HEK293 (cell line): ENCODE results near the gene PCSK6.

Experiments used
- CTCF ChIA-PET: fragments of 350-600 bp; formaldehyde crosslinking; extraction: SDS; loops from one replicate; lab custom pipeline; 2021; ENCODE audit warnings: antibody characterized with exemption; lab: Yijun Ruan, JAX
- POLR2A ChIA-PET: fragments of 300-600 bp; formaldehyde crosslinking; extraction: SDS; loops from one replicate; lab custom pipeline; 2020; ENCODE audit warnings: antibody characterized with exemption, inconsistent platforms; lab: Yijun Ruan, JAX
- H3K27ac ChIP-seq: fragments of 200-500 bp; sonication (Bioruptor generic); 2 replicates; pipeline ENCODE4 v1.5.1; 2014; ENCODE audit warnings: low read depth, low read length, control low read depth, inconsistent platforms; ENCODE audit errors: extremely low read depth
- H3K36me3 ChIP-seq, 2 experiments: fragments of 200-500 bp in 1 of 2; sonication (Bioruptor generic) in 1 of 2; 1 replicate in 1 of 2; 2 replicates in 1 of 2; pipeline ENCODE4 v1.5.1; 2014 to 2017; ENCODE audit warnings: inconsistent platforms in 2 of 2, low read length in 2 of 2; ENCODE audit not compliant: control insufficient read depth in 2 of 2, insufficient read depth in 1 of 2
- H3K4me1 ChIP-seq: fragments of 200-500 bp; sonication (Bioruptor generic); 2 replicates; pipeline ENCODE4 v1.5.1; 2014; ENCODE audit warnings: mild to moderate bottlenecking, low read length, inconsistent platforms; ENCODE audit not compliant: control insufficient read depth, insufficient read depth
- H3K4me3 ChIP-seq: 2 replicates; pipeline ENCODE4 v1.5.1; 2011; ENCODE audit warnings: low read depth, mild to moderate bottlenecking, control low read depth, low read length, moderate library complexity
- H3K9me3 ChIP-seq: fragments of 200-500 bp; sonication (Bioruptor generic); 2 replicates; pipeline ENCODE4 v1.5.1; 2014; ENCODE audit warnings: low read depth, low read length, inconsistent platforms; ENCODE audit not compliant: control insufficient read depth, insufficient read depth
- FEZF1 ChIP-seq: fragments of 450-650 bp; formaldehyde crosslinking; IDR thresholded peaks from 2 replicates; pipeline ENCODE4 v1.5.1; 2016; ENCODE audit warnings: missing biosample characterization, missing genetic modification characterization
- KLF8 ChIP-seq: fragments of 450-650 bp; formaldehyde crosslinking; IDR thresholded peaks from 2 replicates; pipeline ENCODE4 v1.5.1; 2016; ENCODE audit warnings: missing biosample characterization, missing genetic modification characterization
- SETDB1 ChIP-seq: IDR thresholded peaks from one replicate; pipeline ENCODE4 v1.6.1; 2017; ENCODE audit warnings: mild to moderate bottlenecking, low read length, moderate library complexity, mixed read lengths; ENCODE audit not compliant: insufficient read length
- SP3 ChIP-seq: fragments of 450-650 bp; formaldehyde crosslinking; IDR thresholded peaks from 2 replicates; pipeline ENCODE4 v1.5.1; 2016; ENCODE audit warnings: missing biosample characterization, missing genetic modification characterization
- TRIM28 ChIP-seq: IDR thresholded peaks from 2 replicates; pipeline ENCODE4 v1.6.1; 2011; ENCODE audit warnings: low read length, control low read depth, borderline replicate concordance
- ZBTB1 ChIP-seq: fragments of 450-650 bp; formaldehyde crosslinking; IDR thresholded peaks from 2 replicates; pipeline ENCODE4 v1.5.1; 2016; ENCODE audit warnings: missing biosample characterization, missing genetic modification characterization
- ZFP3 ChIP-seq: fragments of 450-650 bp; formaldehyde crosslinking; IDR thresholded peaks from 2 replicates; pipeline ENCODE4 v1.5.1; 2016; ENCODE audit warnings: low read depth, missing biosample characterization, missing genetic modification characterization
- ZFP37 ChIP-seq: fragments of 450-650 bp; formaldehyde crosslinking; IDR thresholded peaks from 2 replicates; pipeline ENCODE4 v1.5.1; 2016; ENCODE audit warnings: missing biosample characterization, missing genetic modification characterization
- ZNF2 ChIP-seq: fragments of 450-650 bp; formaldehyde crosslinking; IDR thresholded peaks from 2 replicates; pipeline ENCODE4 v1.5.1; 2016; ENCODE audit warnings: missing biosample characterization, missing genetic modification characterization
- ZNF221 ChIP-seq: fragments of 450-650 bp; formaldehyde crosslinking; IDR thresholded peaks from 2 replicates; pipeline ENCODE4 v1.5.1; 2017; ENCODE audit warnings: missing biosample characterization, missing genetic modification characterization, borderline replicate concordance
- ZNF335 ChIP-seq: fragments of 450-650 bp; formaldehyde crosslinking; conservative IDR thresholded peaks from 2 replicates; pipeline ENCODE4 v1.5.1; 2016; ENCODE audit warnings: missing biosample characterization, missing genetic modification characterization
- ZNF394 ChIP-seq: fragments of 450-650 bp; formaldehyde crosslinking; IDR thresholded peaks from 2 replicates; pipeline ENCODE4 v1.5.1; 2016; ENCODE audit warnings: missing biosample characterization, missing genetic modification characterization, mild to moderate bottlenecking, moderate library complexity, borderline replicate concordance
- ZNF544 ChIP-seq: fragments of 450-650 bp; formaldehyde crosslinking; IDR thresholded peaks from 2 replicates; pipeline ENCODE4 v1.5.0; 2017; ENCODE audit warnings: missing biosample characterization, missing genetic modification characterization
- ZNF585B ChIP-seq: fragments of 450-650 bp; formaldehyde crosslinking; IDR thresholded peaks from 2 replicates; pipeline ENCODE4 v1.5.1; 2016; ENCODE audit warnings: missing biosample characterization, missing genetic modification characterization
- ZNF623 ChIP-seq: fragments of 450-650 bp; formaldehyde crosslinking; IDR thresholded peaks from 2 replicates; pipeline ENCODE4 v1.5.1; 2016; ENCODE audit warnings: missing biosample characterization, missing genetic modification characterization
- ZNF660 ChIP-seq: fragments of 450-650 bp; IDR thresholded peaks from 2 replicates; pipeline ENCODE4 v1.5.1; 2018; ENCODE audit warnings: missing biosample characterization, mild to moderate bottlenecking, missing genetic modification characterization
- ZNF76 ChIP-seq: fragments of 450-650 bp; formaldehyde crosslinking; IDR thresholded peaks from 2 replicates; pipeline ENCODE4; 2016; ENCODE audit warnings: low read depth, missing biosample characterization, missing genetic modification characterization, borderline replicate concordance
- ZNF776 ChIP-seq: fragments of 450-650 bp; formaldehyde crosslinking; IDR thresholded peaks from 2 replicates; pipeline ENCODE4 v1.5.0; 2017; ENCODE audit warnings: missing biosample characterization, missing genetic modification characterization, borderline replicate concordance
- ZSCAN30 ChIP-seq: fragments of 450-650 bp; IDR thresholded peaks from 2 replicates; pipeline ENCODE4 v1.5.1; 2018; ENCODE audit warnings: missing biosample characterization, mild to moderate bottlenecking, missing genetic modification characterization, moderate library complexity
- TF ChIP-seq, protein P1 (sequence below): fragments of 450-650 bp; formaldehyde crosslinking; IDR thresholded peaks from 2 replicates; pipeline ENCODE4 v1.5.1; 2016; ENCODE audit warnings: missing biosample characterization, missing genetic modification characterization
- TF ChIP-seq, protein P2 (sequence below): fragments of 450-650 bp; formaldehyde crosslinking; IDR thresholded peaks from 2 replicates; pipeline ENCODE4 v1.5.1; 2016; ENCODE audit warnings: missing biosample characterization, missing genetic modification characterization
- TF ChIP-seq, protein P3 (sequence below): fragments of 450-650 bp; formaldehyde crosslinking; IDR thresholded peaks from 2 replicates; pipeline ENCODE4 v1.5.1; 2016; ENCODE audit warnings: missing biosample characterization, missing genetic modification characterization

Gene PCSK6

DNA sequence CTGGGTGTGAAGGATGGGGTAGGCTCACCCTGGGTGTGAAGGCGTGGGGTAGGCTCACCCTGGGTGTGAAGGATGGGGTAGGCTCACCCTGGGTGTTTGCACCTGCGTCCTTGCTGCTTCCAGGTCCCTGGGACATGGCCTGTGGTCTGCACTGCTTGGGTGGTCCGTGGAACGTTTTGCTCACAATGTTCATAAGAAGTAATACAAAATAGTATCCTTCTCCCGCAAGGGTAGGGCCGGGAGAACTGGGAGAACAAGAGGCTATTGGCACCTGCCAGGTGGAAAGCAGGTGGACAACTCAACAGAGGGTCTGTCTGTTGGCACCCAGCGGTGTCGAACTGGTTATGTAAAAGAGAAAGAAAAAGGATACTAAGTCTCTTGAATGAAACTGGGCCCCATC lies 17.0 kb upstream of the PCSK6 start:
- TF ChIP-seq, protein P1, sequence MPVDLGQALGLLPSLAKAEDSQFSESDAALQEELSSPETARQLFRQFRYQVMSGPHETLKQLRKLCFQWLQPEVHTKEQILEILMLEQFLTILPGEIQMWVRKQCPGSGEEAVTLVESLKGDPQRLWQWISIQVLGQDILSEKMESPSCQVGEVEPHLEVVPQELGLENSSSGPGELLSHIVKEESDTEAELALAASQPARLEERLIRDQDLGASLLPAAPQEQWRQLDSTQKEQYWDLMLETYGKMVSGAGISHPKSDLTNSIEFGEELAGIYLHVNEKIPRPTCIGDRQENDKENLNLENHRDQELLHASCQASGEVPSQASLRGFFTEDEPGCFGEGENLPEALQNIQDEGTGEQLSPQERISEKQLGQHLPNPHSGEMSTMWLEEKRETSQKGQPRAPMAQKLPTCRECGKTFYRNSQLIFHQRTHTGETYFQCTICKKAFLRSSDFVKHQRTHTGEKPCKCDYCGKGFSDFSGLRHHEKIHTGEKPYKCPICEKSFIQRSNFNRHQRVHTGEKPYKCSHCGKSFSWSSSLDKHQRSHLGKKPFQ, result 0 out of 2 replicates have a peak, but pooled peaks have one; percentile 24
- TF ChIP-seq ZNF585B, result no peak
- TF ChIP-seq, all 188 proteins: peak for 1
- no peak overlapping the region for H3K4me3 ChIP-seq
- CTCF ChIA-PET, result no interaction called here
- H3K9me3 ChIP-seq, result no peaks in the 10 kb centered on the region
- no peaks in the 10 kb centered on the region for H3K4me1 ChIP-seq
- POLR2A ChIA-PET, result no interaction called here
- no peaks in the 10 kb centered on the region for H3K36me3 ChIP-seq
- no peak overlapping the region for H3K27ac ChIP-seq

DNA sequence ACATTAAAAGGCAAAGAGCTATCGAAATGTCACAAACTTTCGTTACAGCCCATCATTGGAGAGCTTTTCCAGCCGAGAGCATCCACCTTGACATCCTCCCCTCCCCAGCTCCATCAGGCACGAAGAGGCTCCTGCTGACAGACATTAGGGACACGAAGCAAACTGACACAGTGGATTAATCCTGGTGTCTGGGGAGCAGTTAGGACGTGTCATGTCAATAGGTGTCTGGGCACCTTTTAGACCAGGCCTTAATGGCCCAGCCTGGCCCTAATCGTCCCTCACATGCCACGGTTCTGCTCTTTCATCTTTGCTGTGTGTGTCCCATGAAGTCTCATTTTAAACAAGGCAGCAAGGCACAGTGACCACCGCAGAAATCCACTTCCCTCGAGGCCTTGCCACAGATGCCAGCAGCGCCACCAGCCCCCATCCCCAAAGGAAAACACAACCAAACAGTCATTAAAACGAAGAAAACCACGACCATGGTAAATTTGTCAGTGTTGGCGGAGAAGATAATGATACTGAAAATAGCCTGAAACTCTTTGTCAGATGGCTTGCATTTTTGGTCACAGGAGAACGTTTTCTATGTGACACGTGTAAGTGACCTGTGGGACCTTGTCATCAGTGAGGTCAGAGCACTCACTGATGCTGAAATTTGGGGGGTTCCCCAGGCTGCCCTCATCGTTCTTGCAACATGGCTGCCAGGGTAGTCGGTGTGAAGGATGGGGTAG lies 16.3 kb upstream of the PCSK6 start:
- H3K4me1 ChIP-seq, result no peaks in the 10 kb centered on the region
- ChIA-PET POLR2A (no interaction called here), CTCF (interaction anchor here (0.7 to 6.1 kb wide), 2 partner anchors 8 to 10 kb away, joined by 3 to 67 read pairs; no protein-coding TSS in a partner anchor)
- H3K27ac ChIP-seq, result no peak overlapping the region
- TF ChIP-seq ZFP3 (tag by site-specific recombination), result no peak
- no peak for TF ChIP-seq ZNF2
- no peak for TF ChIP-seq ZNF76
- TF ChIP-seq ZNF623 (tag by site-specific recombination), result no peak
- TF ChIP-seq ZNF335, result no peak
- TF ChIP-seq, protein P2, sequence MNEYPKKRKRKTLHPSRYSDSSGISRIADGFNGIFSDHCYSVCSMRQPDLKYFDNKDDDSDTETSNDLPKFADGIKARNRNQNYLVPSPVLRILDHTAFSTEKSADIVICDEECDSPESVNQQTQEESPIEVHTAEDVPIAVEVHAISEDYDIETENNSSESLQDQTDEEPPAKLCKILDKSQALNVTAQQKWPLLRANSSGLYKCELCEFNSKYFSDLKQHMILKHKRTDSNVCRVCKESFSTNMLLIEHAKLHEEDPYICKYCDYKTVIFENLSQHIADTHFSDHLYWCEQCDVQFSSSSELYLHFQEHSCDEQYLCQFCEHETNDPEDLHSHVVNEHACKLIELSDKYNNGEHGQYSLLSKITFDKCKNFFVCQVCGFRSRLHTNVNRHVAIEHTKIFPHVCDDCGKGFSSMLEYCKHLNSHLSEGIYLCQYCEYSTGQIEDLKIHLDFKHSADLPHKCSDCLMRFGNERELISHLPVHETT, result no peak
- no peak for TF ChIP-seq ZSCAN30 (tag by site-specific recombination)
- no peak for TF ChIP-seq FEZF1 (tag by site-specific recombination)
- no peak for TF ChIP-seq SP3 (tag by site-specific recombination)
- no peak for TF ChIP-seq ZNF660 (tag by site-specific recombination)
- no peak for TF ChIP-seq KLF8
- TF ChIP-seq ZNF221 (tag by site-specific recombination), result no peak
- no peak for TF ChIP-seq SETDB1
- no peak for TF ChIP-seq ZFP37
- TF ChIP-seq ZNF394, result no peak
- TF ChIP-seq ZNF776 (tag by site-specific recombination), result no peak
- TF ChIP-seq ZNF544 (tag by site-specific recombination), result no peak
- TF ChIP-seq, protein P3, sequence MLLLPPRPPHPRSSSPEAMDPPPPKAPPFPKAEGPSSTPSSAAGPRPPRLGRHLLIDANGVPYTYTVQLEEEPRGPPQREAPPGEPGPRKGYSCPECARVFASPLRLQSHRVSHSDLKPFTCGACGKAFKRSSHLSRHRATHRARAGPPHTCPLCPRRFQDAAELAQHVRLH (tag by site-specific recombination), result no peak
- no peak for TF ChIP-seq ZBTB1 (tag by site-specific recombination)
- TF ChIP-seq TRIM28, result no peak
- no peak overlapping the region for H3K4me3 ChIP-seq
- no peaks in the 10 kb centered on the region for H3K9me3 ChIP-seq
- H3K36me3 ChIP-seq, result no peaks in the 10 kb centered on the region
